IPS-15b (cell line): ENCODE measurements around the gene SLC25A29.
A peak's percentile ranks its signal among the peaks of the same experiment; 100 is the strongest.
"Not testable (repeated sequence)": the region's sequence is repeated elsewhere in the genome, so short reads cannot be mapped to it uniquely, and the experiment has no call there.

ENCODE experiments used
- H3K27me3 ChIP-seq: one replicate; pipeline ENCODE4 v1.6.1; 2013; ENCODE audit warnings: low read length; ENCODE audit not compliant: control insufficient read depth, insufficient read depth
- H3K36me3 ChIP-seq: one replicate; pipeline ENCODE4 v1.6.1; 2013; ENCODE audit warnings: low read length; ENCODE audit not compliant: control insufficient read depth, insufficient read depth
- H3K4me1 ChIP-seq: one replicate; pipeline ENCODE4 v1.6.1; 2013; ENCODE audit warnings: mild to moderate bottlenecking, low read length; ENCODE audit not compliant: control insufficient read depth, insufficient read depth
- H3K4me3 ChIP-seq: one replicate; pipeline ENCODE4 v1.5.1; 2013; ENCODE audit warnings: low read depth, low read length
- H3K9ac ChIP-seq: one replicate; pipeline ENCODE4 v1.6.1; 2013; ENCODE audit warnings: low read depth, mild to moderate bottlenecking, low read length
- H3K9me3 ChIP-seq: one replicate; pipeline ENCODE4 v1.6.1; 2013; ENCODE audit warnings: mild to moderate bottlenecking, low read length; ENCODE audit not compliant: control insufficient read depth, insufficient read depth

The SLC25A29 gene

DNA sequence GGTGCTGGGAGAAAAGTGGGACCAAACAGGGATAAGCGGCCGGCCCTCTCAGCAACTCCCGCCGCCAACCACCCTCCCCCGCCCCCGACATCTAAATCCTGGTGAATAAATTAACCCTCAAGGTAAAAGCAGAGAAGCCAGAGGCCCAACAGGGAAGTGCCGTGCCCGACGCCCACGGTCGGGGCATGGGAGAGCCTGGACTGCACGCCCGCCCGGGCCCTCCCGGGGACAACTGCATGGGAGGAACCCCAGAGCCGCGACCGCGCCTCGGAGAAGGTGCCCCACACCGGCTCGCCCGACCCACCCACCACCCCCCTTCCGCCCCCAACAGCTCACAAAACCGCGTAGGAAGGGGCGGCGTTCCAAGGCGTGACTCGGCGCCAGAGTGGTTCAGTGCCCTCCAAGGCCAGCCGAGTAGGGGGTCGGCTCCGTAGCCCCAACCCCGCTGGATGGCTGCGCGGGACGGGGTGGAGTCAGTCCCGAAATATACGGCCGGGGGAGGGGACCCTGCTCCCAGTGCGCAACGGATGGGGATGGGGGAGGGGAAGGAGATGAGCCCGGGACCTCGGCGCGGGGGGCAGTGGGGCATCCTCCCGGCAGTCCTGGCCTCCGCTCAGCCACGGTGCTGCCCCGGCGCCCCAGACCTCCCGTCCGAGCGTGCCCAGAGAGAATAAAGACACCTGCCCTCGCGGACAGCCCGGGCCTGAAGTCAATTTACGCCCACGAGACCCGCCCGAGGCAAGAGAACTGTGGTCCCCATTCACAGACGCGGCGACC, 732 bp downstream of the SLC25A29 start:
- no peaks in the 10 kb centered on the region for H3K27me3 ChIP-seq
- no peaks in the 10 kb centered on the region for H3K9me3 ChIP-seq
- peak overlapping the region; percentile 73 for H3K9ac ChIP-seq
- H3K4me1 ChIP-seq, result peaks cover 19% of the 10 kb centered on the region
- H3K4me3 ChIP-seq, result peak overlapping the region; percentile 84
- H3K36me3 ChIP-seq, result peaks cover 12% of the 10 kb centered on the region

DNA sequence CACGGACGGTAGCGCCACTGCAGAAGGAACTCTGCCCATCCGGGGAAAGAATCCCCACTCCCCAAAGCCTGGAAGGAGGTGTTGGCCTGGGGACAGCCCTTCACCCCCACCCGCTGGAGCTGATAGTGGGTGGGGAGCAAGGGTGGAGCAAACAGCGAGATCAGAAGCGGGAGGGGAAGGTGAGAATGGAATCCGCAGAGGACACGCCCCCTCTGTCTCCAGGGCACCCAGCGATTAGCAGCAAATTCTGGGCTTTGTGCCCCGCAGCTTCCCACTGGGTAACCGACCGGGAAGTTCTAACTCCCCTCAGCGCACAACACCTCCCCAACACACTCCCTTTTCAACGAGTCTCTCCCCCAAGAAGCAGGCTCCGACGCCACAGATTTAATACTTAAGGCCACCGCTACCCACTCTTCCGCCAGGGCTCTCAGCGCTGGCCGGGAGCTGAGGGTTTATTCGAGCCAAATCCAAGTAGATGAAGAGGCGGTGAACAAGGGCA, 1.4 kb downstream of the SLC25A29 start:
- peaks cover 19% of the 10 kb centered on the region for H3K4me1 ChIP-seq
- peak overlapping the region; percentile 84 for H3K4me3 ChIP-seq
- peak overlapping the region; percentile 73 for H3K9ac ChIP-seq

DNA sequence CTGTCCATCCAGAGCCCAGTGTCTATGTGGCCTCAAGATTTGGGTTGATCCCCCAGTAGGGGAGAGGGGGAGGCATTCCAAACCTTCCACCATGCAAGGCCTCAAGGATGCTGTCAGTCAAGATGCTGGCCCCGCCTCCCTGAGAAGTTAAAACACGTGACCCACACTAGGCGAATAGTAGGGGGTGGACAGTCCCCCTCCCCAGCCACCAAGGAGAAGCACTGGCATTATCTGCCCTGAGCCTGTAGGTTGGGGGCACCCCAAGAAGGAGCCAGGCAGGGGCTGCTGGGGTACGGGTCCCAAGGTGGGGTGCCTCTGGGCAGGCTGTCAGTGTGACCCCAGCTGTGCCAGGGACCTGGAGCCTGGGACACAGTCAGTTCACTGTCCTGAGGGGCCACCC, 2.3 kb downstream of the SLC25A29 start:
- no peaks in the 10 kb centered on the region for H3K9me3 ChIP-seq
- peaks cover 17% of the 10 kb centered on the region for H3K4me1 ChIP-seq
- H3K27me3 ChIP-seq, result no peaks in the 10 kb centered on the region
- peaks cover 15% of the 10 kb centered on the region for H3K36me3 ChIP-seq
- peak overlapping the region; percentile 16 for H3K9ac ChIP-seq
- peak overlapping the region; percentile 84 for H3K4me3 ChIP-seq

More for the DNA sequence above, 1.4 kb downstream of the SLC25A29 start:
- H3K9me3 ChIP-seq, result no peaks in the 10 kb centered on the region
- H3K27me3 ChIP-seq, result no peaks in the 10 kb centered on the region
- peaks cover 12% of the 10 kb centered on the region for H3K36me3 ChIP-seq

DNA sequence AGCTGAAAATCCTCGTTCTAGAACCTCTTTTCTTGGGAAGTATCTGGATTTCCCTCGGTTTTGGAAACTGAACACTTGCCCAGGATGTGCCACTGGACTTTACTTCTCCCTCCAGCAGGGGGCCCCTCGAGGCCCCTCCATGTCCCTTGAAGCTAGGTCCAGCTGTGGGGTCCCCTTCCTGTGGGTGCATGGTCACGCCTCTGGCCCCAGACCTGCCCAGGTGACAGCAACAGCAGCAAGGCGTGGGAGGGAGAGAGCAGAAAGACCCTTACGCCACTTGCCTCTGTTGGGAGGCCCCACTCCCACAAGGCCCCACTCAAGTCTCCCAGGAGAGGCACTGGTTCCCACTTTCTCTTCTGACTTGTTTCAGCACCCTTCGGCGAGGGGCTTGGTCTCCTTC, 3.1 kb downstream of the SLC25A29 start:
- no peak overlapping the region for H3K4me3 ChIP-seq
- H3K4me1 ChIP-seq, result peaks cover 16% of the 10 kb centered on the region
- H3K9me3 ChIP-seq, result no peaks in the 10 kb centered on the region
- peaks cover 21% of the 10 kb centered on the region for H3K36me3 ChIP-seq
- no peaks in the 10 kb centered on the region for H3K27me3 ChIP-seq
- no peak overlapping the region for H3K9ac ChIP-seq

DNA sequence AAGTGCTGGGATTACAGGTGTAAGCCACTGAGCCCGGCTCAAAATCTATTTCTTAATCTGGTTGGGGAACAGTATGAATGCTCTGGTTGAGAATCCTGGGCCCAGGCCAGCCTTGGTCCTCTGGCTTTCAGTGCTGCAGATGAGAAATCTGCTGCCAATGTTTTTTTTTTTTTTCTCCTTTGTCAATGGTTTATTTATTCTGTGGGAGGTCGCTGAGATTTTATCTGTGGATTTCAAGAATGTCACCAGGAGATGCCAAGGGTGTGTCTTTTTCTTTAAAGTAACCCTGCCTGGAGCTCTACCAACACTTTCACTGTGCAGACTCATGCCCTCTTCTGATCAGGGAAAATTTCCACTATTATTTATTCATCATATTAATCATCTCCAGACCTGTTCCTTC, 3.6 kb downstream of the SLC25A29 start:
- Histone ChIP-seq H3K4me3 (no peak overlapping the region), H3K36me3 (peaks cover 21% of the 10 kb centered on the region), H3K9ac (no peak overlapping the region), H3K4me1 (peaks cover 11% of the 10 kb centered on the region), H3K9me3 (no peaks in the 10 kb centered on the region), H3K27me3 (no peaks in the 10 kb centered on the region)

DNA sequence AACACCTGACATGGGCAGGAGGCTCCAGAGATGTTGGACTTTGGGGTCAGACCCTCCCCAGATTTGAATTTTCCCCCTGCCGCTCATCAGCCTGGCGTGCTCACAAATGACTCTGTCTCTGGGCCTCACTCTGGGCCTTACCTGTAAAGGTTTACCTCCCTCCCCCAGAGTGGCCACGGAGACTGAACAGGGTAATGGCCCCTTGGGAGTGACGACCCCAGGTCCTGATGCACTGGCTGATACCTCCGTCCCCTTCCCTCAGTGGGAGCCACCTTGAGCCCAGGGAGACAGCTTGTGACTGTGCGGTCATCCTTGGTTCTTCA, 7.0 kb downstream of the SLC25A29 start:
- Histone ChIP-seq H3K27me3 (no peaks in the 10 kb centered on the region), H3K9ac (no peak overlapping the region), H3K36me3 (peaks cover 26% of the 10 kb centered on the region), H3K4me3 (no peak overlapping the region), H3K9me3 (no peaks in the 10 kb centered on the region), H3K4me1 (peaks cover 8% of the 10 kb centered on the region)

DNA sequence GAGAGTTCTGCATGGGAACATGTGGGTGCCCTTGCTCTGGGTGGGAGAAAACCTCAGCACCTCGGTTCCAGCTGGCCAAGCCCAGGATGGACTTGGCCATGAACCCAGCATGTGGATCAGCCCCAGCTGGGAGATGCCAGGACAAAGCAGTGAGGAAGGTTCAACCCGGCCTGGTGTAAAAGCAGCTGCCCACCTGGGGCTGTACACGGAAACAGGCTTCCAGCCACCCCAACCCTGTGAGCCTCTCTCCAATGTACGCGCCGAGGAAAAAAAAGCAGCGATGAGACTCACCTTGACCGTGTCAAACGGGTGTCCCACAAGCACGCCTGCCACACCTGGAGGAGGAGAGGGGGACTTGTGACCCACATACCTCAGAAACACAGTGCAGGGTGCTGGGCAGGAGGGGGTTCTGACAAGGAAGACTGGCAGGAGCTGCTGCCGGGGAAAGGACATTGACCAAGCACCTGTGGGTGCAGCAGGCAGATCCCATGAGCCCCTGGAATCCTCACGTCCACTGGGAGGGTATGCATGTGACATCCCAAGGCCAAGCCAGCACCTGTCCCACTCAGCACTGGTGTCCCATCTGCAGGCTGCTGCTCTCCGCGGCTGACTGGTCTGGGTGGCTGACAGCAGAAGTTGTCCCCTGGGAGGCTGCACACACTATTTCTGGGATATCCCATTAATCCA, 7.5 kb downstream of the SLC25A29 start:
- Histone ChIP-seq H3K9ac (no peak overlapping the region), H3K4me3 (no peak overlapping the region), H3K27me3 (no peaks in the 10 kb centered on the region), H3K9me3 (no peaks in the 10 kb centered on the region), H3K4me1 (peaks cover 3% of the 10 kb centered on the region), H3K36me3 (peaks cover 25% of the 10 kb centered on the region)

DNA sequence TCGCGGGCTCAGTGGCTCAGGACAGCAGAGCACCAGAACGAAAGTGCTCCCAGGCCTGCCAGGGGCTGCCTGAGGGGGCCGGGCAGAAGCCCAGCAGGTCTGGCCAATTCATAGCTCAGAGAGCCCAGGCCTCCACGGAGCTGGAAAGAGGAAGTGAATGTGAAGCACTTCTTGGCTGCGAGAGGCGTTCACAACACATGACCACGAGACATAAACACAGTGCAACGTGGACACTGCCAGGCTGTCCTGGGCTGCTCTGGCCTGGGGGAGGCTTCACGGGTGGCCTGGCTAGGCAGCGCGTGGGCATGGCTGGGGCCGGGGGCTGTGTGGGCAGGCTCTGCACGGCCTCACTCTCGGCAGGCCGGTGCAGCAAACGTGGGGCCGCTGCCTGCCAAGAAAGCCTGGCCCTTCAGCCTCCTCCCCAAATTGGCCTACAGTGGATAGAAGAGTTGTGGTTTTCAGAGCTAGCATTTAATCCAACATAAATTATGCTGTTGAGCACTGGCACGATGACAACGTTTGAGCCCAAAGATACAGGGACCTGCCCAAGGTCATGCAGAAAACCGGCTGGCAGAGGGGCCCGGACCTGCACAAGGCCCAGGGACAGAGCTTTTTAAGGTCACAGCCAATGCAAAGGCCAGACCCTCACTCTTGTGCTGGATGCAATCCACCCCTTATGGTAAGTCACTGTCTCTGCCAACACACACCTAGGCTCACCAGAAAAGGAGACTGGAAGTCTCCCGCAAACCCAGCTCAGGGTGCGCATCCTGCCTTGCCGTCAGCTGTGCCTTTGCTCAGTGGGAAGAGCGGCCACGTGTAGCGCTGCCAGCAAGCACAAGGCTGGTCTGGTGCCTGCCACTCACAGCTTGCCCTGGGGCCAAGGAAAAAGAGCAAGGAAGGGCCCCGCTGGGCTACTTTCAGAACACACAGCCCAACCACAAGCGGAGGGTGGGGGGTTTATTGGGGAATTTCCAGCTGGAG, 8.6 kb downstream of the SLC25A29 start:
- no peaks in the 10 kb centered on the region for H3K4me1 ChIP-seq

DNA sequence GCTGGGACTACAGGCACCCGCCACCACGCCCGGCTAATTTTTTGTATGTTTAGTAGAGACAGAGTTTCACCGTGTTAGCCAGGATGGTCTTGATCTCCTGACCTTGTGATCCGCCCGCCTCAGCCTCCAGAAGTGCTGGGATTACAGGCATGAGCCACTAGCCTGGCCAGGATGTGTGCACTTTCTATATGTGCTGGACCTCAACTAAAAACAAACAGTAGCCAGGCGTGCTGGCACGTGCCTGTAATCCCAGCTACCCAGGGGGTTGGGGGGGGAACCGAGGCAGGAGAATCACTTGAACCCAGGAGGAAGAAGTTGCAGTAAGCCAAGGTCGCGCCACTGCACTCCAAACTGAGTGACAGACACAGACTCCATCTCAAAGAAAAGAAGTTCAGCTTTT, 9.5 kb downstream of the SLC25A29 start:
- H3K9ac ChIP-seq, H3K4me3 ChIP-seq, H3K4me1 ChIP-seq, H3K27me3 ChIP-seq, H3K9me3 ChIP-seq: not testable (repeated sequence)
- peaks cover 37% of the 10 kb centered on the region for H3K36me3 ChIP-seq

More for the DNA sequence above, 8.6 kb downstream of the SLC25A29 start:
- H3K9me3 ChIP-seq, result no peaks in the 10 kb centered on the region
- no peaks in the 10 kb centered on the region for H3K27me3 ChIP-seq
- no peak overlapping the region for H3K9ac ChIP-seq
- no peak overlapping the region for H3K4me3 ChIP-seq
- peaks cover 28% of the 10 kb centered on the region for H3K36me3 ChIP-seq

DNA sequence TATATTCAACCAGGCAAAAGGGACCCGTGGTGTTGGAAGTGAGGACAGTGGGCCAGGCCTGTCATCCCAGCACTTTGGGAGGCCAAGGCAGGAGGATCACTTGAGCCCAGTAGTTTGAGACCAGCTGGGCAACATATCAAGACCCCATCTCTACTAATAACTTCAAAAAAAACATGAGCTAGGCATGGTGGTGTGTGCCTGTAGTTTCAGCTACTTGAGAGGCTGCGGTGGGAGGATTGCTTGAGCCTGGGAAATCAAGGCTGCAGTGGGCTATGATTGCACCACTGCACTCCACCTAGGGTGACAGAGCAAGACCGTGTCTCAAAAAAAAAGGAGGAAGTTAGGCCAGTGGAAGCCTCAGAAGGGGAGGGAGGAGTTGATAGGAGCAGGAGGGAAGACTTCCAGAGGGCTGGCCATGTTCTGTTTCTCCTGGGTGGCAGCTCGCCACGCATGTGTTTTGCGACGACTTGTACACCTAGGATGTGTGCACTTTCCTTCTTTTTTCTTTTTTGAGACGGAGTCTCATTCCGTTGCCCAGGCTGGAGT, 10.1 kb downstream of the SLC25A29 start:
- H3K9ac ChIP-seq, result no peak overlapping the region
- no peaks in the 10 kb centered on the region for H3K27me3 ChIP-seq
- H3K4me1 ChIP-seq, result no peaks in the 10 kb centered on the region
- H3K36me3 ChIP-seq, result peaks cover 43% of the 10 kb centered on the region
- no peak overlapping the region for H3K4me3 ChIP-seq
- H3K9me3 ChIP-seq, result no peaks in the 10 kb centered on the region

DNA sequence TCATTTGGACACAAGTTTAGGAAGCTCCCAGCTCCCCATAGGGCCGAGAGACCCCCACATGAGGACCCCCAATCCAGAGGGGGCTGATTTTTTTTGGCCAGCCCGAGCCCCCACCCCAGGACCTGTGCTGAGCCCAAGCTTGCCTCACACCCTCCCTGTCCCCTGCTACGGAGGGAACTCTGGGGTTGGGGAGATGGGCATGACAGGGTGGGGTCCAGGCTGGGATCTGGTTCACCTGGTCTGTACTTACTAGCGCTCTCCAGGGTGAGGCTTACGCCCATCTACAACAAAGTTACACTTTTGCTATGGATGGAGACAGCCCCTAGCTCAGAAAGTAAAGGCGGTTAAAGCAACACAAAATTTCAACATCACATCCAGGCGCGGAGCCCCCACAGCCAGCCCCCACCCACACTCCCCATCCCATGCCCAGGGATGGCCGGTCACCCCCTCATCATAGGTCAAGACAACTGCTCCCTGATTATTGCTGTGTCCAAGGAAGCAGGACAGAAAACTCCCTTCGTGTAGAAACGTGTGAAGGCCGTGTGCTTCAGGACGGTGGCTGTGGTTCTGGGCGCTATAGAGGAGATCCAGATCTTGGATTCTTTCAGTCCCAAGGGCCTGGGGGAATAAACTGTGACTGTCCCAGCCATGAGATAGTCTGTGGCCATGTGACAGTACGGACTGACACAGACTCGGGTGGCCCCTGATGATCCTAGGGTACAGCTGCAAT, 10.7 kb downstream of the SLC25A29 start:
- H3K9ac ChIP-seq, result no peak overlapping the region
- no peaks in the 10 kb centered on the region for H3K27me3 ChIP-seq
- peaks cover 49% of the 10 kb centered on the region for H3K36me3 ChIP-seq
- H3K4me3 ChIP-seq, result no peak overlapping the region
- no peaks in the 10 kb centered on the region for H3K4me1 ChIP-seq
- H3K9me3 ChIP-seq, result no peaks in the 10 kb centered on the region
